HEK293 (cell line): Measurements from ENCODE around the gene ITIH5.

ENCODE experiments used
- CTCF ChIA-PET: fragments of 350-600 bp; formaldehyde crosslinking; extraction: SDS; loops from one replicate; lab custom pipeline; 2021; ENCODE audit warnings: antibody characterized with exemption; lab: Yijun Ruan, JAX
- POLR2A ChIA-PET: fragments of 300-600 bp; formaldehyde crosslinking; extraction: SDS; loops from one replicate; lab custom pipeline; 2020; ENCODE audit warnings: antibody characterized with exemption, inconsistent platforms; lab: Yijun Ruan, JAX
- H3K27ac ChIP-seq: fragments of 200-500 bp; sonication (Bioruptor generic); 2 replicates; pipeline ENCODE4 v1.5.1; 2014; ENCODE audit warnings: low read depth, low read length, control low read depth, inconsistent platforms; ENCODE audit errors: extremely low read depth
- H3K36me3 ChIP-seq, 2 experiments: fragments of 200-500 bp in 1 of 2; sonication (Bioruptor generic) in 1 of 2; 1 replicate in 1 of 2; 2 replicates in 1 of 2; pipeline ENCODE4 v1.5.1; 2014 to 2017; ENCODE audit warnings: inconsistent platforms in 2 of 2, low read length in 2 of 2; ENCODE audit not compliant: control insufficient read depth in 2 of 2, insufficient read depth in 1 of 2
- H3K4me1 ChIP-seq: fragments of 200-500 bp; sonication (Bioruptor generic); 2 replicates; pipeline ENCODE4 v1.5.1; 2014; ENCODE audit warnings: mild to moderate bottlenecking, low read length, inconsistent platforms; ENCODE audit not compliant: control insufficient read depth, insufficient read depth
- H3K4me3 ChIP-seq: 2 replicates; pipeline ENCODE4 v1.5.1; 2011; ENCODE audit warnings: low read depth, mild to moderate bottlenecking, control low read depth, low read length, moderate library complexity
- H3K9me3 ChIP-seq: fragments of 200-500 bp; sonication (Bioruptor generic); 2 replicates; pipeline ENCODE4 v1.5.1; 2014; ENCODE audit warnings: low read depth, low read length, inconsistent platforms; ENCODE audit not compliant: control insufficient read depth, insufficient read depth
- KLF16 ChIP-seq: fragments of 450-650 bp; formaldehyde crosslinking; IDR thresholded peaks from 2 replicates; pipeline ENCODE4 v1.5.1; 2017; ENCODE audit warnings: missing biosample characterization, missing genetic modification characterization
- MEIS1 ChIP-seq: sonication (generic); formaldehyde crosslinking; IDR thresholded peaks from 2 replicates; pipeline ENCODE4 v1.8.1; 2022; ENCODE audit warnings: missing genetic modification reagents, mild to moderate bottlenecking, borderline replicate concordance
- SP7 ChIP-seq: fragments of 450-650 bp; formaldehyde crosslinking; IDR thresholded peaks from 2 replicates; pipeline ENCODE4 v1.5.1; 2016; ENCODE audit warnings: missing biosample characterization, missing genetic modification characterization
- TCF7L2 ChIP-seq: IDR thresholded peaks from 2 replicates; pipeline ENCODE4 v1.6.1; 2011; ENCODE audit warnings: low read depth, mild to moderate bottlenecking, inconsistent platforms, low read length, moderate library complexity, borderline replicate concordance
- ZEB2 ChIP-seq: fragments of 450-650 bp; formaldehyde crosslinking; IDR thresholded peaks from 2 replicates; pipeline ENCODE4 v1.5.1; 2016; ENCODE audit warnings: missing biosample characterization, missing genetic modification characterization
- ZIC2 ChIP-seq: fragments of 450-650 bp; formaldehyde crosslinking; IDR thresholded peaks from 2 replicates; pipeline ENCODE4 v1.5.1; 2016; ENCODE audit warnings: missing biosample characterization, missing genetic modification characterization
- ZNF155 ChIP-seq: fragments of 450-650 bp; formaldehyde crosslinking; IDR thresholded peaks from 2 replicates; pipeline ENCODE4 v1.5.1; 2016; ENCODE audit warnings: missing biosample characterization, missing genetic modification characterization
- ZNF404 ChIP-seq: fragments of 450-650 bp; formaldehyde crosslinking; IDR thresholded peaks from 2 replicates; pipeline ENCODE4 v1.5.1; 2017; ENCODE audit warnings: missing biosample characterization, missing genetic modification characterization
- ZNF549 ChIP-seq: fragments of 450-650 bp; IDR thresholded peaks from 2 replicates; pipeline ENCODE4 v1.5.1; 2018; ENCODE audit warnings: missing biosample characterization, missing genetic modification characterization, mild to moderate bottlenecking, inconsistent platforms, moderate library complexity
- ZNF621 ChIP-seq: fragments of 450-650 bp; formaldehyde crosslinking; IDR thresholded peaks from 2 replicates; pipeline ENCODE4 v1.5.1; 2017; ENCODE audit warnings: missing biosample characterization, missing genetic modification characterization
- TF ChIP-seq, protein P1 (sequence below): fragments of 450-650 bp; formaldehyde crosslinking; IDR thresholded peaks from 2 replicates; pipeline ENCODE4; 2016; ENCODE audit warnings: missing biosample characterization, missing genetic modification characterization
- TF ChIP-seq, protein P2 (sequence below): fragments of 450-650 bp; formaldehyde crosslinking; IDR thresholded peaks from 2 replicates; pipeline ENCODE4 v1.5.1; 2016; ENCODE audit warnings: missing biosample characterization, missing genetic modification characterization, borderline replicate concordance
- TF ChIP-seq, protein P3 (sequence below): fragments of 450-650 bp; formaldehyde crosslinking; IDR thresholded peaks from 2 replicates; pipeline ENCODE4 v1.5.1; 2016; ENCODE audit warnings: missing biosample characterization, missing genetic modification characterization
- TF ChIP-seq, protein P4 (sequence below): fragments of 450-650 bp; formaldehyde crosslinking; IDR thresholded peaks from 2 replicates; pipeline ENCODE4 v1.5.1; 2016; ENCODE audit warnings: missing biosample characterization, missing genetic modification characterization

Gene ITIH5

DNA sequence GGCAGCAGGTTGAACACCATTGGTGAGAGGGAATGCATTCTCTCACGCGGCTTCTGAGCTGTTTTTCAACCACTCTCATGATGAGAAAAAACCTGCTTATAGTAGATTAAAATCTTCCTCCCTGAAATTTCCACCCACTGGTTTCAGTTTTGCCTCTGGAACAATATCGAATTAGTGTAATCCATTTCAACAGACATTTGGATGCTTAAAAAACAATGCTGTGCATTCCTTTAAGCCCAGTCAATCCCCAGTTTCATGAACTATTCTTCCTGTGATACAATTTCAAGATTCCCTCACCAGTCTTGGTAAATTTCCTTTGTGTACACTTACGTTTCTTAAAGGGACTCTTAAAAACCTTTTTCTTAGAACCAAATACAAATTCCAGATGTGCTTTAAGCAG, 89.6 kb downstream of the ITIH5 start (continued):
- TF ChIP-seq TCF7L2, result no peak
- TF ChIP-seq, protein P1, sequence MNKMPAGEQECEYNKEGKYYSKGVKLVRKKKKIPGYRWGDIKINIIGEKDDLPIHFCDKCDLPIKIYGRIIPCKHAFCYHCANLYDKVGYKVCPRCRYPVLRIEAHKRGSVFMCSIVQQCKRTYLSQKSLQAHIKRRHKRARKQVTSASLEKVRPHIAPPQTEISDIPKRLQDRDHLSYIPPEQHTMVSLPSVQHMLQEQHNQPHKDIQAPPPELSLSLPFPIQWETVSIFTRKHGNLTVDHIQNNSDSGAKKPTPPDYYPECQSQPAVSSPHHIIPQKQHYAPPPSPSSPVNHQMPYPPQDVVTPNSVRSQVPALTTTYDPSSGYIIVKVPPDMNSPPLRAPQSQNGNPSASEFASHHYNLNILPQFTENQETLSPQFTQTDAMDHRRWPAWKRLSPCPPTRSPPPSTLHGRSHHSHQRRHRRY (tag by site-specific recombination), result no peak
- no peak for TF ChIP-seq ZNF621 (tag by site-specific recombination)
- no peak for TF ChIP-seq MEIS1
- no peak for TF ChIP-seq ZIC2 (tag by site-specific recombination)
- TF ChIP-seq, protein P2, sequence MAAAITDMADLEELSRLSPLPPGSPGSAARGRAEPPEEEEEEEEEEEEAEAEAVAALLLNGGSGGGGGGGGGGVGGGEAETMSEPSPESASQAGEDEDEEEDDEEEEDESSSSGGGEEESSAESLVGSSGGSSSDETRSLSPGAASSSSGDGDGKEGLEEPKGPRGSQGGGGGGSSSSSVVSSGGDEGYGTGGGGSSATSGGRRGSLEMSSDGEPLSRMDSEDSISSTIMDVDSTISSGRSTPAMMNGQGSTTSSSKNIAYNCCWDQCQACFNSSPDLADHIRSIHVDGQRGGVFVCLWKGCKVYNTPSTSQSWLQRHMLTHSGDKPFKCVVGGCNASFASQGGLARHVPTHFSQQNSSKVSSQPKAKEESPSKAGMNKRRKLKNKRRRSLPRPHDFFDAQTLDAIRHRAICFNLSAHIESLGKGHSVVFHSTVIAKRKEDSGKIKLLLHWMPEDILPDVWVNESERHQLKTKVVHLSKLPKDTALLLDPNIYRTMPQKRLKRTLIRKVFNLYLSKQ, result no peak
- TF ChIP-seq ZEB2 (tag by site-specific recombination), result no peak
- no peak for TF ChIP-seq SP7
- TF ChIP-seq ZNF404, result no peak

DNA sequence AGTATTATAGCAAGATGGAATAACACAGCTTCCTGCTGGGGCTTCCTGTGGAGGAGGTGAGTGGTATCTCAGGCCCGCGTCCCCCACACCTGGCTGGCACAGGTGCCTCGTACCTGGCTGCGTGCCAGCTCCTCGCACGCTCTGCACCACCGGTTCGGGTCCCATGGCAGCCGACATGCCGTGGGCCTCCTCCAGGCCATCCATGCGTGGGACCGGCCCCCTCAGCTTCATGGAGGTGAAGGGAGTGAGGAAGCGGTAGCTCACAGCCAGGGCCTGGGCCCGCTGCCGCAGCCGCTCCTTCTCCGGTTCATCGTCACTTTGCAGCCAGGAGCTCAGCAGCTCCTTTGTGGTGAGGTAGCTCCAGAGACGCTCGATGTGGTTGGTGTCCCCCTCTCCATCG, 90.4 kb downstream of the ITIH5 start:
- CTCF ChIA-PET, result interaction anchor here (0.5 kb wide), 1 partner anchor 1759 kb away, joined by 3 read pairs; no protein-coding TSS in a partner anchor

DNA sequence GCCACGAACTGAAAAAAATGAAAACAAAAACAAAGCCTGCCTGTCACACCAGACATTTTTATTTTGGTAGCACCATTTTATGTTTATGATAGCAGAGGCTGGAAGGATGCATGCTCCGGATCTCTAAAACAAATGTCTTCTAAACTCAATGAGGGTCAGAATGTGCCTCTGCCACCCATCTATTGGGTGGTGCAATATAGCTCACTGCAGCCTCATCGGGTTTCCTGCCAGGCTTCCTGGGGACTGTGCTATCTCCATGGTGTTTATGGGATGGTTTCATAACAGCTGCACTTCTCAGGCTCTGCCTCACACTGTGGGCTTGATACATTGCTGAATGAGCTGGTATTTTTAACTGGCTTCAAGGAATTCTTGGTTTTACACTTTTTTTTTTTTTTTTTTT, 94.4 kb downstream of the ITIH5 start:
- TF ChIP-seq KLF16 (tag by site-specific recombination) (no peak), ZNF155 (tag by site-specific recombination) (no peak), ZIC2 (tag by site-specific recombination) (0 out of 2 replicates have a peak, but pooled peaks have one; percentile 23)
- TF ChIP-seq, protein P2, result no peak
- TF ChIP-seq, protein P3, sequence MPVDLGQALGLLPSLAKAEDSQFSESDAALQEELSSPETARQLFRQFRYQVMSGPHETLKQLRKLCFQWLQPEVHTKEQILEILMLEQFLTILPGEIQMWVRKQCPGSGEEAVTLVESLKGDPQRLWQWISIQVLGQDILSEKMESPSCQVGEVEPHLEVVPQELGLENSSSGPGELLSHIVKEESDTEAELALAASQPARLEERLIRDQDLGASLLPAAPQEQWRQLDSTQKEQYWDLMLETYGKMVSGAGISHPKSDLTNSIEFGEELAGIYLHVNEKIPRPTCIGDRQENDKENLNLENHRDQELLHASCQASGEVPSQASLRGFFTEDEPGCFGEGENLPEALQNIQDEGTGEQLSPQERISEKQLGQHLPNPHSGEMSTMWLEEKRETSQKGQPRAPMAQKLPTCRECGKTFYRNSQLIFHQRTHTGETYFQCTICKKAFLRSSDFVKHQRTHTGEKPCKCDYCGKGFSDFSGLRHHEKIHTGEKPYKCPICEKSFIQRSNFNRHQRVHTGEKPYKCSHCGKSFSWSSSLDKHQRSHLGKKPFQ (tag by site-specific recombination), result no peak
- H3K36me3 ChIP-seq, result no peaks in the 10 kb centered on the region
- ChIA-PET POLR2A (no interaction called here), CTCF (no interaction called here)
- no peak overlapping the region for H3K4me3 ChIP-seq
- no peaks in the 10 kb centered on the region for H3K9me3 ChIP-seq
- no peak overlapping the region for H3K27ac ChIP-seq
- H3K4me1 ChIP-seq, result no peaks in the 10 kb centered on the region

More for the DNA sequence above, 90.4 kb downstream of the ITIH5 start:
- TF ChIP-seq, protein P4, sequence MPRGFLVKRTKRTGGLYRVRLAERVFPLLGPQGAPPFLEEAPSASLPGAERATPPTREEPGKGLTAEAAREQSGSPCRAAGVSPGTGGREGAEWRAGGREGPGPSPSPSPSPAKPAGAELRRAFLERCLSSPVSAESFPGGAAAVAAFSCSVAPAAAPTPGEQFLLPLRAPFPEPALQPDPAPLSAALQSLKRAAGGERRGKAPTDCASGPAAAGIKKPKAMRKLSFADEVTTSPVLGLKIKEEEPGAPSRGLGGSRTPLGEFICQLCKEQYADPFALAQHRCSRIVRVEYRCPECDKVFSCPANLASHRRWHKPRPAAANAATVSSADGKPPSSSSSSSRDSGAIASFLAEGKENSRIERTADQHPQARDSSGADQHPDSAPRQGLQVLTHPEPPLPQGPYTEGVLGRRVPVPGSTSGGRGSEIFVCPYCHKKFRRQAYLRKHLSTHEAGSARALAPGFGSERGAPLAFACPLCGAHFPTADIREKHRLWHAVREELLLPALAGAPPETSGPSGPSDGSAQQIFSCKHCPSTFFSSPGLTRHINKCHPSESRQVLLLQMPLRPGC (tag by site-specific recombination), result no peak
- no peak for TF ChIP-seq ZNF549 (tag by site-specific recombination)
- POLR2A ChIA-PET, result no interaction called here
- Histone ChIP-seq H3K27ac (no peak overlapping the region), H3K9me3 (no peaks in the 10 kb centered on the region), H3K4me1 (no peaks in the 10 kb centered on the region), H3K36me3 (no peaks in the 10 kb centered on the region), H3K4me3 (no peak overlapping the region)
